Gastroesophageal sphincter (tissue), 3 donors: ENCODE results near the gene ULK4.

ENCODE experiments used
- EP300 ChIP-seq: sonication (generic); formaldehyde crosslinking; IDR thresholded peaks from one replicate; pipeline ENCODE4 v1.6.1; 2017; ENCODE audit warnings: antibody characterized with exemption, mild to moderate bottlenecking
- POLR2A ChIP-seq, 2 donors: fragments of 450-650 bp; IDR thresholded peaks; one replicate each; pipeline ENCODE4 v1.6.1; 2017; ENCODE audit warnings: antibody characterized with exemption in 2 of 2, mild to moderate bottlenecking in 2 of 2, moderate library complexity in 1 of 2
- POLR2AphosphoS5 ChIP-seq: sonication (generic); formaldehyde crosslinking; IDR thresholded peaks from one replicate; pipeline ENCODE4 v1.6.1; 2017; ENCODE audit warnings: antibody characterized with exemption
- TF ChIP-seq, protein P1 (sequence below), 4 experiments: fragments of 200-600 bp in 2 of 4; fragments of 450-650 bp in 2 of 4; sonication (generic) in 1 of 4; IDR thresholded peaks; one replicate each; pipeline ENCODE4 v1.5.1; 2017 to 2019; ENCODE audit warnings: antibody characterized with exemption in 4 of 4, mild to moderate bottlenecking in 2 of 4, moderate library complexity in 2 of 4

DNA sequence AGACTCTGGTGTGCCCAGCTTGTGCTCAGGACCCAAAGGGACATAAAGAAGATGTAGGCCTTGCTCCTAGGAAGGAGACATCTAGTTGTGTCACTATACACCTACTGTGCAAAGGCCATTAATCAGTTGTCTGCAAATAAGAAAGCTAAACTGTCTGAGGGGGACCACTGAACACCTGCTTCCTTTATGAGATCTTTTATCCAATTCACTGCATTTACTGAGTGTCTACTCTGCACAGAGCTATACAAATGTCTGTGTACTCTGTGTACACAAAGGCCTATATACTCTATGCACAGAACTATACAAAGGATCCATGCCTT lies 637.8 kb downstream of the ULK4 start:
- TF ChIP-seq POLR2A (IDR thresholded peaks at IDR 0.05) (no peak), POLR2AphosphoS5 (no peak), EP300 (no peak)
- TF ChIP-seq, protein P1, sequence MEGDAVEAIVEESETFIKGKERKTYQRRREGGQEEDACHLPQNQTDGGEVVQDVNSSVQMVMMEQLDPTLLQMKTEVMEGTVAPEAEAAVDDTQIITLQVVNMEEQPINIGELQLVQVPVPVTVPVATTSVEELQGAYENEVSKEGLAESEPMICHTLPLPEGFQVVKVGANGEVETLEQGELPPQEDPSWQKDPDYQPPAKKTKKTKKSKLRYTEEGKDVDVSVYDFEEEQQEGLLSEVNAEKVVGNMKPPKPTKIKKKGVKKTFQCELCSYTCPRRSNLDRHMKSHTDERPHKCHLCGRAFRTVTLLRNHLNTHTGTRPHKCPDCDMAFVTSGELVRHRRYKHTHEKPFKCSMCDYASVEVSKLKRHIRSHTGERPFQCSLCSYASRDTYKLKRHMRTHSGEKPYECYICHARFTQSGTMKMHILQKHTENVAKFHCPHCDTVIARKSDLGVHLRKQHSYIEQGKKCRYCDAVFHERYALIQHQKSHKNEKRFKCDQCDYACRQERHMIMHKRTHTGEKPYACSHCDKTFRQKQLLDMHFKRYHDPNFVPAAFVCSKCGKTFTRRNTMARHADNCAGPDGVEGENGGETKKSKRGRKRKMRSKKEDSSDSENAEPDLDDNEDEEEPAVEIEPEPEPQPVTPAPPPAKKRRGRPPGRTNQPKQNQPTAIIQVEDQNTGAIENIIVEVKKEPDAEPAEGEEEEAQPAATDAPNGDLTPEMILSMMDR (IDR thresholded peaks at IDR 0.05), result no peak
